ENCODE results near the gene ZFHX3. TPM values are rescaled to one million over a fixed set of nuclear protein-coding genes. Genes with fewer than 3 reads are reported as not detected.

The ZFHX3 gene
- polyA plus RNA-seq, 1 donor (not counting 4 experiments of a cell fraction or from before 2014, with no cell fraction given), result 1.2 TPM

GRCh38 chr16:72848028-72848400 is 199.9 kb downstream of the ZFHX3 start:
- no peak overlapping the region for H2AFZ ChIP-seq (ENCODE audit: control insufficient read depth, low read length)
- H3K4me2 ChIP-seq (ENCODE audit: control insufficient read depth, extremely low read depth, insufficient read depth, low read depth, low read length), result no peak overlapping the region
- H3K9ac ChIP-seq (ENCODE audit: control insufficient read depth, extremely low read depth, insufficient read depth, low read length), result no peak overlapping the region
- no peaks in the 10 kb centered on the region for H4K20me1 ChIP-seq (ENCODE audit: control insufficient read depth, extremely low read depth, insufficient read depth, low read length)
- no peaks in the 10 kb centered on the region for H3K9me3 ChIP-seq (ENCODE audit: control insufficient read depth, low read depth, low read length)
- dilution Hi-C loops (cut with MboI; ENCODE audit: extremely low pct_ligation_motif_present, low sequenced_read_pairs), result no loop called here
- no peak for FAIRE-seq
- no peak for DNase-seq (ENCODE audit: low read depth, low spot score)
- H3K36me3 ChIP-seq (ENCODE audit: control insufficient read depth in 2 of 2, extremely low read depth in 1 of 2, insufficient read depth in 2 of 2, low read length in 2 of 2), result no peaks in the 10 kb centered on the region
- H3K4me1 ChIP-seq (ENCODE audit: control insufficient read depth, extremely low read depth, insufficient read depth, low read length), result peaks cover 9% of the 10 kb centered on the region
- H3K4me3 ChIP-seq (ENCODE audit: control insufficient read depth in 2 of 3, extremely low read depth in 1 of 3, insufficient read depth in 2 of 3, low read depth in 1 of 3, low read length in 3 of 3), result no peak overlapping the region
- H3K27me3 ChIP-seq (ENCODE audit: control insufficient read depth, extremely low read depth, insufficient read depth, low read length), result no peaks in the 10 kb centered on the region
- TF ChIP-seq CTCF (optimal IDR thresholded peaks at IDR 0.05 in 1 of 3, IDR thresholded peaks at IDR 0.05 in 1 of 3, conservative IDR thresholded peaks at IDR 0.05 in 1 of 3; ENCODE audit: extremely low read depth in 1 of 3, insufficient read depth in 2 of 3, low read length in 3 of 3), result no peak
- TF ChIP-seq EZH2 (IDR thresholded peaks at IDR 0.05; ENCODE audit: low read length), result no peak
- H3K79me2 ChIP-seq (ENCODE audit: control insufficient read depth, insufficient read depth, low read length), result no peaks in the 10 kb centered on the region
- H3K27ac ChIP-seq (ENCODE audit: control insufficient read depth, insufficient read depth, low read length), result no peak overlapping the region
- no peaks in the 10 kb centered on the region for H3K9me1 ChIP-seq (ENCODE audit: control insufficient read depth, extremely low read depth, insufficient read depth, low read length)

- Histone ChIP-seq H3K4me3 (ENCODE audit: control insufficient read depth in 2 of 3, extremely low read depth in 1 of 3, insufficient read depth in 2 of 3, low read depth in 1 of 3, low read length in 3 of 3) (no peak overlapping the region), H3K79me2 (ENCODE audit: control insufficient read depth, insufficient read depth, low read length) (no peaks in the 10 kb centered on the region), H4K20me1 (ENCODE audit: control insufficient read depth, extremely low read depth, insufficient read depth, low read length) (no peaks in the 10 kb centered on the region), H3K9me3 (ENCODE audit: control insufficient read depth, low read depth, low read length) (no peaks in the 10 kb centered on the region), H3K27me3 (ENCODE audit: control insufficient read depth, extremely low read depth, insufficient read depth, low read length) (no peaks in the 10 kb centered on the region), H3K9me1 (ENCODE audit: control insufficient read depth, extremely low read depth, insufficient read depth, low read length) (no peaks in the 10 kb centered on the region), H3K4me2 (ENCODE audit: control insufficient read depth, extremely low read depth, insufficient read depth, low read depth, low read length) (no peak overlapping the region), H3K9ac (ENCODE audit: control insufficient read depth, extremely low read depth, insufficient read depth, low read length) (no peak overlapping the region), H3K36me3 (ENCODE audit: control insufficient read depth in 2 of 2, extremely low read depth in 1 of 2, insufficient read depth in 2 of 2, low read length in 2 of 2) (no peaks in the 10 kb centered on the region), H3K27ac (ENCODE audit: control insufficient read depth, insufficient read depth, low read length) (no peak overlapping the region), H3K4me1 (ENCODE audit: control insufficient read depth, extremely low read depth, insufficient read depth, low read length) (peaks cover 9% of the 10 kb centered on the region), H2AFZ (ENCODE audit: control insufficient read depth, low read length) (no peak overlapping the region)
- dilution Hi-C loops (cut with MboI; ENCODE audit: extremely low pct_ligation_motif_present, low sequenced_read_pairs), result no loop called here
- TF ChIP-seq CTCF (optimal IDR thresholded peaks at IDR 0.05 in 1 of 3, IDR thresholded peaks at IDR 0.05 in 1 of 3, conservative IDR thresholded peaks at IDR 0.05 in 1 of 3; ENCODE audit: extremely low read depth in 1 of 3, insufficient read depth in 2 of 3, low read length in 3 of 3) (peak; percentile 29 to 74 (median 37)), EZH2 (IDR thresholded peaks at IDR 0.05; ENCODE audit: low read length) (no peak)
- FAIRE-seq (no peak), DNase-seq (ENCODE audit: low read depth, low spot score) (no peak)
Measured at GRCh38 chr16:72847187-72848027, 200.5 kb downstream of the ZFHX3 start.
